HG03139 (cell line): ENCODE data around the gene EGFL7.
"Not testable (repeated sequence)": the region's sequence is repeated elsewhere in the genome, so short reads cannot be mapped to it uniquely, and the experiment has no call there.

Experiments used
- ATAC-seq: cut with Tn5 transposase; IDR thresholded peaks from one replicate; pipeline ENCODE4 v1.9.1; 2021; ENCODE audit not compliant: unreplicated experiment

The EGFL7 gene

GRCh38 chr9:136696502-136696901, 33.8 kb downstream of the EGFL7 start:
- ATAC-seq: no peak

- no peak for ATAC-seq
Observed at GRCh38 chr9:136697146-136697820, 34.6 kb downstream of the EGFL7 start.

GRCh38 chr9:136697821-136698526, 35.3 kb downstream of the EGFL7 start:
- ATAC-seq: no peak

GRCh38 chr9:136698635-136699246, 36.0 kb downstream of the EGFL7 start:
- ATAC-seq: no peak

GRCh38 chr9:136700304-136700703, 37.6 kb downstream of the EGFL7 start:
- ATAC-seq: no peak

- no peak for ATAC-seq
Observed at GRCh38 chr9:136700959-136701667, 38.4 kb downstream of the EGFL7 start.

GRCh38 chr9:136701668-136702053, 38.9 kb downstream of the EGFL7 start:
- no peak for ATAC-seq

- ATAC-seq: no peak
Observed at GRCh38 chr9:136703276-136703860, 40.7 kb downstream of the EGFL7 start.

GRCh38 chr9:136704741-136705140, 42.0 kb downstream of the EGFL7 start:
- not testable (repeated sequence) for ATAC-seq

- no peak for ATAC-seq
Observed at GRCh38 chr9:136705564-136705963, 42.8 kb downstream of the EGFL7 start.

- no peak for ATAC-seq
Observed at GRCh38 chr9:136707011-136707410, 44.3 kb downstream of the EGFL7 start.

GRCh38 chr9:136707849-136708517, 45.3 kb downstream of the EGFL7 start:
- no peak for ATAC-seq

- ATAC-seq: no peak
Observed at GRCh38 chr9:136709454-136710109, 46.9 kb downstream of the EGFL7 start.

- no peak for ATAC-seq
Observed at GRCh38 chr9:136710543-136710942, 47.8 kb downstream of the EGFL7 start.

- not testable (repeated sequence) for ATAC-seq
Observed at GRCh38 chr9:136711219-136711648, 48.5 kb downstream of the EGFL7 start.

- ATAC-seq: no peak
Observed at GRCh38 chr9:136711751-136712689, 49.3 kb downstream of the EGFL7 start, which contains the start of gene DIPK1B. TSS of gene DIPK1B (plus strand) at chr9:136712572. CDS start at chr9:136712666, 94 bp downstream.

GRCh38 chr9:136712690-136713544, 50.2 kb downstream of the EGFL7 start:
- no peak for ATAC-seq

GRCh38 chr9:136713550-136713949, 50.8 kb downstream of the EGFL7 start:
- no peak for ATAC-seq
